ENCODE data around the gene LGR6. TPM values are rescaled to one million over a fixed set of nuclear protein-coding genes. Genes with fewer than 3 reads are reported as not detected.
"Not testable (repeated sequence)": the region's sequence is repeated elsewhere in the genome, so short reads cannot be mapped to it uniquely, and the experiment has no call there.

Gene LGR6
- total RNA-seq, 1 experiment from 2014 or later: not detected

- no peak for DNase-seq (ENCODE audit: low spot score)
Observed at GRCh38 chr1:202329891-202330290, 136.3 kb downstream of the LGR6 start.

- no peak for DNase-seq (ENCODE audit: low spot score)
Observed at GRCh38 chr1:202333861-202334260, 140.3 kb downstream of the LGR6 start.

- peak; percentile 47 for DNase-seq (ENCODE audit: low spot score)
Observed at GRCh38 chr1:202343652-202344349, 150.2 kb downstream of the LGR6 start.

GRCh38 chr1:202348005-202348508, 154.5 kb downstream of the LGR6 start:
- no peak for DNase-seq (ENCODE audit: low spot score)

GRCh38 chr1:202348509-202349205, 155.1 kb downstream of the LGR6 start, which contains the start of gene PPP1R12B:
Gene PPP1R12B (plus strand): TSS chr1:202348699. CDS start chr1:202348852, 153 bp downstream.
- peak; percentile 99 for DNase-seq (ENCODE audit: low spot score)

GRCh38 chr1:202349206-202349928, 155.8 kb downstream of the LGR6 start:
- DNase-seq (ENCODE audit: low spot score): no peak

- no peak for DNase-seq (ENCODE audit: low spot score)
Observed at GRCh38 chr1:202351725-202352124, 158.1 kb downstream of the LGR6 start.

- DNase-seq (ENCODE audit: low spot score): not testable (repeated sequence)
Observed at GRCh38 chr1:202352583-202353197, 159.1 kb downstream of the LGR6 start.

GRCh38 chr1:202355944-202356553, 162.4 kb downstream of the LGR6 start:
- DNase-seq (ENCODE audit: low spot score): no peak

GRCh38 chr1:202357506-202357905, 163.9 kb downstream of the LGR6 start:
- DNase-seq (ENCODE audit: low spot score): no peak

GRCh38 chr1:202361224-202361623, 167.6 kb downstream of the LGR6 start:
- no peak for DNase-seq (ENCODE audit: low spot score)

- no peak for DNase-seq (ENCODE audit: low spot score)
Observed at GRCh38 chr1:202361701-202362100, 168.1 kb downstream of the LGR6 start.

- DNase-seq (ENCODE audit: low spot score): no peak
Observed at GRCh38 chr1:202362212-202362611, 168.6 kb downstream of the LGR6 start.

- DNase-seq (ENCODE audit: low spot score): peak; percentile 58
Observed at GRCh38 chr1:202365092-202365815, 171.7 kb downstream of the LGR6 start.

GRCh38 chr1:202367271-202367670, 173.7 kb downstream of the LGR6 start:
- DNase-seq (ENCODE audit: low spot score): no peak

Other genes with a start within 250 kb of the LGR6 start
- 0.10 TPM in 1 of 2 replicates, not detected in the other for gene LMOD1, start 247.3 kb upstream of the LGR6 start, total RNA-seq (2014; rRNA removed; shearing (Covaris generic))
- gene TIMM17A, start 238.3 kb upstream of the LGR6 start, total RNA-seq (2014; rRNA removed; shearing (Covaris generic)): 132 and 143 TPM in 2 replicates
- gene RNPEP, start 211.2 kb upstream of the LGR6 start, total RNA-seq (2014; rRNA removed; shearing (Covaris generic)): 86.4 and 89.6 TPM in 2 replicates
- gene ELF3, start 183.2 kb upstream of the LGR6 start, total RNA-seq (2014; rRNA removed; shearing (Covaris generic)): 1.9 and 4.5 TPM in 2 replicates
- 0.02 TPM in 1 of 2 replicates, not detected in the other for gene GPR37L1, start 70.9 kb upstream of the LGR6 start, total RNA-seq (2014; rRNA removed; shearing (Covaris generic))
- 19.4 and 21.6 TPM in 2 replicates for gene ARL8A, start 49.1 kb upstream of the LGR6 start, total RNA-seq (2014; rRNA removed; shearing (Covaris generic))
- 0.12 TPM in 2 replicates for gene PTPN7, start 33.2 kb upstream of the LGR6 start, total RNA-seq (2014; rRNA removed; shearing (Covaris generic))
- 239 and 293 TPM in 2 replicates for gene UBE2T, start 148.1 kb downstream of the LGR6 start, total RNA-seq (2014; rRNA removed; shearing (Covaris generic))
- gene PPP1R12B, start 154.9 kb downstream of the LGR6 start, total RNA-seq (2014; rRNA removed; shearing (Covaris generic)): 4.7 and 5.7 TPM in 2 replicates

Data from H4 (cell line).